SK-N-SH (cell line): Measurements from ENCODE around the gene KAT6B. TPM values are rescaled to one million over a fixed set of nuclear protein-coding genes. Genes with fewer than 3 reads are reported as not detected.
A peak's percentile ranks its signal among the peaks of the same experiment; 100 is the strongest.

ENCODE experiments used
- CTCF ChIA-PET: fragments of 300-600, 350-600 bp; formaldehyde crosslinking; extraction: SDS; loops from one replicate; lab custom pipeline; 2021; lab: Yijun Ruan, JAX
- POLR2A ChIA-PET: fragments of 350-600 bp; sonication (Branson Sonifier 250); formaldehyde crosslinking; extraction: SDS; loops from one replicate; lab custom pipeline; 2020; ENCODE audit warnings: antibody characterized with exemption, inconsistent platforms; lab: Yijun Ruan, JAX
- DNase-seq: peaks from one replicate; pipeline ENCODE4 v3.0.0; 2012
- H2AFZ ChIP-seq: fragments of 200-600 bp; sonication (generic); 2 replicates; pipeline ENCODE4 v1.8.1; 2016; ENCODE audit warnings: antibody characterized with exemption, mild to moderate bottlenecking, low read depth
- H3F3A ChIP-seq: fragments of 200-600 bp; sonication (generic); replicated peaks from 2 replicates; pipeline ENCODE3; 2016; ENCODE audit warnings: antibody characterized with exemption, mild to moderate bottlenecking; ENCODE audit not compliant: insufficient read depth
- H3K27ac ChIP-seq, 2 experiments: fragments of 200-500 bp in 1 of 2; fragments of 200-600 bp in 1 of 2; sonication (Bioruptor generic) in 1 of 2; sonication (generic), shearing (Covaris generic) in 1 of 2; 2 replicates each; pipeline versions ENCODE4 v1.5.1 to v1.6.1; 2014 to 2016; ENCODE audit warnings: low read depth in 2 of 2, inconsistent platforms in 1 of 2, low read length in 1 of 2, mild to moderate bottlenecking in 1 of 2, mixed read lengths in 1 of 2
- H3K27me3 ChIP-seq: fragments of 200-600 bp; sonication (generic), shearing (Covaris generic); 2 replicates; pipeline ENCODE4 v1.6.1; 2016; ENCODE audit warnings: mixed run types; ENCODE audit not compliant: insufficient read depth
- H3K36me3 ChIP-seq, 2 experiments: fragments of 200-500 bp in 1 of 2; fragments of 200-600 bp in 1 of 2; sonication (Bioruptor generic) in 1 of 2; sonication (generic) in 1 of 2; replicated peaks in 1 of 2; 2 replicates each; pipeline versions ENCODE3 to v1.5.1; 2014 to 2016; ENCODE audit warnings: low read length in 1 of 2, mild to moderate bottlenecking in 1 of 2; ENCODE audit not compliant: insufficient read depth in 2 of 2, control insufficient read depth in 1 of 2
- H3K4me1 ChIP-seq, 2 experiments: fragments of 200-500 bp in 1 of 2; fragments of 200-600 bp in 1 of 2; sonication (Bioruptor generic) in 1 of 2; sonication (generic), shearing (Covaris generic) in 1 of 2; 2 replicates each; pipeline versions ENCODE4 v1.5.1 to v1.6.1; 2014 to 2016; ENCODE audit warnings: low read depth in 1 of 2, low read length in 1 of 2, mixed run types in 1 of 2; ENCODE audit not compliant: insufficient read depth in 2 of 2, control insufficient read depth in 1 of 2
- H3K4me2 ChIP-seq: fragments of 200-600 bp; sonication (generic), shearing (Covaris generic); 2 replicates; pipeline ENCODE4 v1.6.1; 2017; ENCODE audit warnings: mixed run types
- H3K4me3 ChIP-seq, 2 experiments: fragments of 200-500 bp in 1 of 2; fragments of 200-600 bp in 1 of 2; sonication (Bioruptor generic) in 1 of 2; sonication (generic), shearing (Covaris generic) in 1 of 2; 2 replicates each; pipeline versions ENCODE4 v1.5.1 to v1.8.1; 2014 to 2016; ENCODE audit warnings: low read depth in 2 of 2, inconsistent platforms in 1 of 2, low read length in 1 of 2, mild to moderate bottlenecking in 1 of 2, mixed read lengths in 1 of 2, moderate library complexity in 1 of 2
- H3K79me2 ChIP-seq: fragments of 200-600 bp; sonication (generic); 2 replicates; pipeline ENCODE4 v1.8.1; 2017; ENCODE audit warnings: mild to moderate bottlenecking; ENCODE audit not compliant: insufficient read depth
- H3K9ac ChIP-seq: fragments of 200-600 bp; sonication (generic); 2 replicates; pipeline ENCODE4 v1.6.1; 2017; ENCODE audit warnings: mixed run types
- H3K9me2 ChIP-seq: fragments of 200-600 bp; sonication (generic); 2 replicates; pipeline ENCODE4 v1.6.1; 2017; ENCODE audit warnings: mixed run types
- H3K9me3 ChIP-seq: fragments of 200-600 bp; sonication (generic); 2 replicates; pipeline ENCODE4 v1.6.1; 2017; ENCODE audit warnings: mixed run types, mild to moderate bottlenecking, moderate library complexity
- H4K20me1 ChIP-seq: fragments of 200-600 bp; sonication (generic); 2 replicates; pipeline ENCODE4 v1.6.1; 2017; ENCODE audit warnings: mild to moderate bottlenecking, mixed run types; ENCODE audit not compliant: insufficient read depth
- CHD2 ChIP-seq: fragments of 150-350 bp; IDR thresholded peaks from 2 replicates; pipeline ENCODE4 v1.6.1; 2018; ENCODE audit warnings: low read length; ENCODE audit not compliant: partially characterized antibody
- EP300 ChIP-seq, 2 experiments: IDR thresholded peaks; 2 replicates each; pipeline versions ENCODE4 v1.4.0 to v1.6.1; 2012; ENCODE audit warnings: borderline replicate concordance in 1 of 2, low read depth in 1 of 2, low read length in 1 of 2
- EZH2phosphoT487 ChIP-seq: fragments of 200-600 bp; sonication (generic); IDR thresholded peaks from 2 replicates; pipeline ENCODE4 v1.6.1; 2017; ENCODE audit warnings: low read depth, mixed run types, mild to moderate bottlenecking, antibody characterized with exemption, moderate library complexity, borderline replicate concordance
- FOSL2 ChIP-seq: IDR thresholded peaks from 2 replicates; pipeline ENCODE4 v1.4.0; 2012; ENCODE audit warnings: low read depth, mild to moderate bottlenecking, moderate library complexity, borderline replicate concordance
- FOXM1 ChIP-seq: IDR thresholded peaks from 2 replicates; pipeline ENCODE4 v1.4.0; 2012; ENCODE audit warnings: low read depth, mild to moderate bottlenecking
- GABPA ChIP-seq: IDR thresholded peaks from 2 replicates; pipeline ENCODE4 v1.4.0; 2012; ENCODE audit warnings: low read depth, mild to moderate bottlenecking
- GATA2 ChIP-seq: sonication (generic); formaldehyde crosslinking; IDR thresholded peaks from 2 replicates; pipeline ENCODE4 v1.5.0; 2020; ENCODE audit warnings: mild to moderate bottlenecking, missing genetic modification reagents
- MAX ChIP-seq: IDR thresholded peaks from 2 replicates; pipeline ENCODE4 v1.4.0; 2012; ENCODE audit warnings: low read depth
- NRF1 ChIP-seq: IDR thresholded peaks from 2 replicates; pipeline ENCODE4 v1.6.1; 2012; ENCODE audit warnings: low read depth, mild to moderate bottlenecking, low read length
- PBX3 ChIP-seq: IDR thresholded peaks from 2 replicates; pipeline ENCODE4; 2012
- POLR2AphosphoS5 ChIP-seq: IDR thresholded peaks from 2 replicates; pipeline ENCODE4 v1.6.1; 2012; ENCODE audit warnings: low read depth, low read length
- RAD21 ChIP-seq: IDR thresholded peaks from 2 replicates; pipeline ENCODE4 v1.6.1; 2012; ENCODE audit warnings: mild to moderate bottlenecking, low read length
- RCOR1 ChIP-seq: fragments of 150-350 bp; IDR thresholded peaks from 2 replicates; pipeline ENCODE4 v1.6.1; 2017; ENCODE audit warnings: antibody characterized with exemption, low read length
- RFX5 ChIP-seq: IDR thresholded peaks from 2 replicates; pipeline ENCODE4 v1.6.1; 2012; ENCODE audit warnings: mild to moderate bottlenecking, improper control_type of control experiment, low read length
- RXRA ChIP-seq: IDR thresholded peaks from 2 replicates; pipeline ENCODE4 v1.4.0; 2012; ENCODE audit warnings: low read depth, mild to moderate bottlenecking, borderline replicate concordance
- SIN3A ChIP-seq: IDR thresholded peaks from 2 replicates; pipeline ENCODE4 v1.6.1; 2012; ENCODE audit warnings: low read depth, mild to moderate bottlenecking, low read length, moderate library complexity, borderline replicate concordance
- TCF12 ChIP-seq: IDR thresholded peaks from 2 replicates; pipeline ENCODE4 v1.4.0; 2012
- USF1 ChIP-seq: IDR thresholded peaks from 2 replicates; pipeline ENCODE4 v1.4.0; 2012; ENCODE audit warnings: low read depth, borderline replicate concordance
- YY1 ChIP-seq: IDR thresholded peaks from 2 replicates; pipeline ENCODE4 v1.4.0; 2012; ENCODE audit warnings: low read depth, mild to moderate bottlenecking
- WGBS: methylation state at CpG from one replicate; pipeline ENCODE4 v1.1.6; 2017; ENCODE audit warnings: low lambda C conversion rate; 5-methylcytosine and 5-hydroxymethylcytosine counted together
- polyA plus RNA-seq, 3 experiments: library from polyadenylated mRNA; depleted of rRNA; stranded (reverse); fragments of >200 nt; gene quantifications; 2 replicates each; pipeline ENCODE4 v1.2.3, GENCODE V29; 2012
- TF ChIP-seq, protein P1 (sequence below): fragments of 200-600 bp; sonication (generic); IDR thresholded peaks from 2 replicates; pipeline ENCODE4 v1.6.1; 2017; ENCODE audit warnings: antibody characterized with exemption, mild to moderate bottlenecking, moderate library complexity

KAT6B gene
- polyA plus RNA-seq, 1 of the 3 experiments (the other 2 are of a cell fraction): 4.3 TPM

DNA sequence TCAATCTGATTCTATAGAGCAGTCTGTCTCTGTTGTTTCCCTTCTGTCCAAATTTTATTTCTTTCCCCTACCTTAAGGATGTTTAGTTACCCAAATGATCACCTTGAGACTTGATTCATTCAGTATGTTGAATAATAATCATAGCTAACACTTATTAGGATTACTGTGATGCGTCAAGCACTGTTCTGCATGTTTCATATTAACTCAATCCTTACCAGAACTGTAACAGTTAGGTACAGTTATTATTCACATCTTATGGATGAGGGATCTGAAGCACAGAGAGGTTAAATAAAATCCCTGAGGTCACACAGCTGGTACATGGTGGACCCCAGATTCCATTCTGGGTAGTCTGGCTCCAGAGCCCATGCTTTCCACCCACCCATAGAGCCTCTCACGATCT is 187.1 kb downstream of the KAT6B start:
- no peaks in the 10 kb centered on the region for H3K9me3 ChIP-seq
- CTCF ChIA-PET: interaction anchor here (1.9 kb wide), 1 partner anchor 10 kb away, joined by 5 read pairs; no protein-coding TSS in a partner anchor
- no peaks in the 10 kb centered on the region for H4K20me1 ChIP-seq
- peak overlapping the region; percentile 8; the same call in 1 of the 2 replicates for H3K4me2 ChIP-seq
- H3K27ac ChIP-seq: no peak overlapping the region
- H3K4me1 ChIP-seq: peaks cover 6 to 18% of the 10 kb centered on the region in 2 experiments; a peak in 2 of 4 replicates
- peaks cover 2 to 10% of the 10 kb centered on the region in 2 experiments for H3K36me3 ChIP-seq
- H2AFZ ChIP-seq: no peak overlapping the region
- H3K27me3 ChIP-seq: no peaks in the 10 kb centered on the region
- DNase-seq: no peak
- 100% methylated on average over 2 of the region's 2 CpGs for WGBS
- H3K79me2 ChIP-seq: no peaks in the 10 kb centered on the region
- no peak overlapping the region for H3K4me3 ChIP-seq
- POLR2A ChIA-PET: no interaction called here
- no peak overlapping the region for H3K9ac ChIP-seq
- peaks cover 3% of the 10 kb centered on the region for H3F3A ChIP-seq
- TF ChIP-seq PBX3 (no peak), EP300 (IDR thresholded peaks at IDR 0.05; ENCODE audit: borderline replicate concordance in 1 of 2, low read depth in 1 of 2, low read length in 1 of 2) (no peak), GABPA (no peak), GATA2 (no peak), SIN3A (no peak), EZH2phosphoT487 (no peak), MAX (no peak), NRF1 (no peak), TCF12 (no peak), RAD21 (no peak), USF1 (no peak), YY1 (no peak)
- TF ChIP-seq, protein P1, sequence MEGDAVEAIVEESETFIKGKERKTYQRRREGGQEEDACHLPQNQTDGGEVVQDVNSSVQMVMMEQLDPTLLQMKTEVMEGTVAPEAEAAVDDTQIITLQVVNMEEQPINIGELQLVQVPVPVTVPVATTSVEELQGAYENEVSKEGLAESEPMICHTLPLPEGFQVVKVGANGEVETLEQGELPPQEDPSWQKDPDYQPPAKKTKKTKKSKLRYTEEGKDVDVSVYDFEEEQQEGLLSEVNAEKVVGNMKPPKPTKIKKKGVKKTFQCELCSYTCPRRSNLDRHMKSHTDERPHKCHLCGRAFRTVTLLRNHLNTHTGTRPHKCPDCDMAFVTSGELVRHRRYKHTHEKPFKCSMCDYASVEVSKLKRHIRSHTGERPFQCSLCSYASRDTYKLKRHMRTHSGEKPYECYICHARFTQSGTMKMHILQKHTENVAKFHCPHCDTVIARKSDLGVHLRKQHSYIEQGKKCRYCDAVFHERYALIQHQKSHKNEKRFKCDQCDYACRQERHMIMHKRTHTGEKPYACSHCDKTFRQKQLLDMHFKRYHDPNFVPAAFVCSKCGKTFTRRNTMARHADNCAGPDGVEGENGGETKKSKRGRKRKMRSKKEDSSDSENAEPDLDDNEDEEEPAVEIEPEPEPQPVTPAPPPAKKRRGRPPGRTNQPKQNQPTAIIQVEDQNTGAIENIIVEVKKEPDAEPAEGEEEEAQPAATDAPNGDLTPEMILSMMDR: no peak
- no peaks in the 10 kb centered on the region for H3K9me2 ChIP-seq

DNA sequence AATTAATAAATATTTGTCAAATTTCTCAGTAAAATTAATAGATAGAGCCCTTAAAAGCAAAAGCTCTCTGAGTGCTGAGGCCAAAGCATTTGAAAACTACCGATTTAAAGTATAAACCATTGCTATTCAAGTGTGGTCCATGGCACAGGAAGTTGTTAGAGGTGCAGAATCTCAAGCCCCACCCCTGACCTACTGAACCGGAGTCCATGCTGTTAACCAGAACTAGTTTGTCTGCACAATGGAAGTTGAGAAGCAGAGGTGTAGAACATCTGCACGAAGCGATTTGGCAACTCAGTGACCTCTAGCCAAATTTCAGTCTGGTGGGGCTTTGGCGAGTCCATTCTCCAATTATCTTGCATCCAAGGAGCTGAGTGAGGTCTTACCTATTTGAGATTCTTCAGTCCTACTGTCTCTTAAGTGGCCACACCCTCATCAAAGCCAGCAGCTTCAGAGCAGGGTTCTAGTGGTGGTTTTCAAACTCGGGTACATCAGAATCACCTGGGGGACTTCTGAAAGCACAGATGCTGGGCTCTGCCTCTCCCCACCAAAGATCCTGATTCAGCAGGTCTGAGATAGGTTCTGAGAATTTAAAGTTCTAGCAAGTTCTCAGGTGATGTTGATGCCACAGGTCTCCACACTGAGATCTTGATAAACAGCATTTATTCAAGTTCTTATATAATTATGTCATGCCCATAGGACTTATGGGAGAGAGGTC is 188.3 kb downstream of the KAT6B start:
- CTCF ChIA-PET: interaction anchor here (1.9 to 3.1 kb wide), 2 partner anchors 11 to 771 kb away, joined by 5 to 12 read pairs; no protein-coding TSS in a partner anchor
- no peak for TF ChIP-seq RFX5
- TF ChIP-seq RCOR1: no peak
- TF ChIP-seq, protein P1: no peak
- TF ChIP-seq TCF12: no peak
- no peak for TF ChIP-seq GABPA
- TF ChIP-seq POLR2AphosphoS5: no peak
- TF ChIP-seq RXRA: no peak
- TF ChIP-seq RAD21: no peak
- no peak for TF ChIP-seq FOSL2
- no peak for TF ChIP-seq CHD2
- no peak for TF ChIP-seq USF1
- TF ChIP-seq EZH2phosphoT487: no peak
- TF ChIP-seq FOXM1: no peak

More for the DNA sequence above, 188.3 kb downstream of the KAT6B start:
- Histone ChIP-seq H3K27me3 (no peaks in the 10 kb centered on the region), H3K79me2 (no peaks in the 10 kb centered on the region), H3K4me3 (no peak overlapping the region), H3K9me3 (no peaks in the 10 kb centered on the region), H3K4me1 (peaks cover 6 to 18% of the 10 kb centered on the region in 2 experiments; a peak in 2 of 4 replicates), H3F3A (peaks cover 3% of the 10 kb centered on the region), H2AFZ (no peak overlapping the region), H3K36me3 (peaks cover 2 to 10% of the 10 kb centered on the region in 2 experiments), H3K27ac (no peak overlapping the region), H3K9ac (no peak overlapping the region), H3K4me2 (no peak overlapping the region), H3K9me2 (no peaks in the 10 kb centered on the region), H4K20me1 (no peaks in the 10 kb centered on the region)
- POLR2A ChIA-PET: no interaction called here
- DNase-seq: no peak
- WGBS: 98% methylated on average over 5 of the region's 6 CpGs
